Hindlimb muscle (tissue), 1 donor: Measurements from ENCODE around the gene TTC28. TPM values are rescaled to one million over a fixed set of nuclear protein-coding genes. Genes with fewer than 3 reads are reported as not detected.

Experiments used
- DNase-seq: peaks from one replicate; pipeline ENCODE4 v3.0.0-alpha.2; 2013
- polyA plus RNA-seq: library from polyadenylated mRNA; unstranded; fragments of 120-200 nt; gene quantifications from one replicate; pipeline ENCODE4 v1.2.1, GENCODE V29; 2013; ENCODE audit not compliant: insufficient read length

Gene TTC28
- polyA plus RNA-seq, 1 donor: 30.7 TPM

- no peak for DNase-seq
These were observed 742.2 kb downstream of the TTC28 start for GRCh38 chr22:27937453-27937852.

DNA sequence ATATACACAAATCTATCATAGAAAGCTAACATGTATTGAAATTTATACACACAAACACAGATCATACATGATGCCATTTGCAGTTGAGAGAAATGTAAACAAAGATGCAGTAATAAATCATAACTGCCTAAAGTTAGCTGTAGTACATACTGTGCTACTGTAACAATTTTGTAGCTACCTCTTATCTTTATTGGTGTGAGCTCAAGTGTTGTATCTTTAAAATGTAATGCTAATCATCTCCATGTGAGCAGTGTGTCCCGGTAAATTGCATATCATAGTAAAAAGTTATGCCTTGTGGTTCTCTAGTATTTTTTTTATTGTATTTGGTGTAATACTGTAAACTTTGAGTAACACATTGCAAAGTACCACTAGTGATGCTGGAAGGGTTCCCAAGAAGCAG is 743.7 kb downstream of the TTC28 start:
- no peak for DNase-seq

DNA sequence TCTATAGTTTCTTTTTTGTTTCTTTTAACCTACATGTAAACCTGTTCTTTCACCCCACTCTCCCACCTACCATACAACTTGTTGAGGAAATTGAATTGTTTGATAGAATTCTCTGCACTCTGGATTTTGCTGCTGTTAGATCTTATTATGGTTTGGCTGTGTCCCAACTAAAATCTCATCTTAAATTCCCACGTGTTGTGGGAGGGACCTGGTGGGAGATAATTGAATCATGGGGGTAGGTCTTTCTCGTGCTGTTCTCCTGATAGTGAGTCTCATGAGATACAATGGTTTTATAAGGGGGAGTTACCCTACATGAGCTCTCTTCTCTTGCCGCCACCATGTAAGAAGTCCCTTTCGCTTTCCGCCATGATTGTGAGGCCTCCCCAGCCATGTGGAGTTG is 745.6 kb downstream of the TTC28 start:
- DNase-seq: no peak

DNA sequence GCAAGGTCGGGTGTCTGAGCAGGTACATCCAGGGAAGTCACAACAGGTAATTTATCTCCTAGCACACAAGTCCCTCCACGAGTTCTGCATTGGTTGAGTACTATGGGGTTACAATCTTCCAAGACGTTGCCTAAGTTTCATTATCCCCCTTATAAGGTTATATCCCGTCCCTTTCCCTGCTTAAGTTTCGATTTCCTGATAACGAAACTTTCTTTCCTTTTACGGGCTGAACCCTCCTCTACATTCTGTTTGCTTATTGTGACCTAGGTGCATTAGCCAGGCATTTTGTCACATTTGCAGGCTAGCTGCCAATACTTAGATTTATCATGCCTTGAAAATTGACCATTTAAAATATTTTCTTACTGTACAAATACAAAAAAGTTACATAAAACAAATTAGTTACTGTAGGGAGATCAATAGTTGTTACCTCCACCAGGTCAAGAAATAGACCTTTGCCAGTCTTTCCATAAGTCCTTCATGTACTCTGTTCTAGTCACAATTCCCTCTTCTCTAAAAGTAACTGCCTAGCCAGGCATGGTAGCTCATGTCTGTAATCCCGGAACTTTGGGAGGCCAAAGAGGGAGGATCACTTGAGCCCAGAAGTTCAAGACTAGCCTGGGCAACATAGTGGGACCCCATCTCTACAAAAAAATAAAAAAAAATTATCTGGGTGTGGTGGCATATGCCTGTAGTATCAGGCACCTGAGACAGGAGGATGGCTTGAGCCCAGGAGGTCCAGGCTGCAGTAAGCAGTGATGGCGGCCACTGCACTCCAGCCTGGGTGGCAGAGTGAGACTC is 746.3 kb downstream of the TTC28 start:
- no peak for DNase-seq

GRCh38 chr22:27930331-27931060 is 749.1 kb downstream of the TTC28 start:
- no peak for DNase-seq

Other genes with a start within 250 kb of the TTC28 start
- 7.0 TPM for gene CHEK2, start 62.0 kb upstream of the TTC28 start, polyA plus RNA-seq
- 23.2 TPM for gene HSCB, start 62.2 kb upstream of the TTC28 start, polyA plus RNA-seq
- gene CCDC117, start 92.9 kb upstream of the TTC28 start, polyA plus RNA-seq: 21.3 TPM
- gene XBP1, start 120.7 kb upstream of the TTC28 start, polyA plus RNA-seq: 50.4 TPM
- 11.7 TPM for gene ZNRF3, start 203.7 kb upstream of the TTC28 start, polyA plus RNA-seq